Fibroblast of mammary gland (primary cell): Measurements from ENCODE around the gene LRBA.
"Not testable (repeated sequence)": the region's sequence is repeated elsewhere in the genome, so short reads cannot be mapped to it uniquely, and the experiment has no call there.

Experiments
- DNase-seq: peaks from one replicate; pipeline ENCODE4 v3.0.0-alpha.2; 2010; ENCODE audit warnings: low read depth
- H3K4me3 ChIP-seq: 2 replicates; pipeline ENCODE4 v1.5.1; 2011; ENCODE audit warnings: low read depth, mild to moderate bottlenecking, low read length, moderate library complexity; ENCODE audit not compliant: control insufficient read depth
- TF ChIP-seq, protein P1 (sequence below): conservative IDR thresholded peaks from 2 replicates; pipeline ENCODE4 v1.5.1; 2011; ENCODE audit warnings: low read depth, low read length, inconsistent platforms; ENCODE audit not compliant: control insufficient read depth, insufficient read depth

LRBA gene

DNA sequence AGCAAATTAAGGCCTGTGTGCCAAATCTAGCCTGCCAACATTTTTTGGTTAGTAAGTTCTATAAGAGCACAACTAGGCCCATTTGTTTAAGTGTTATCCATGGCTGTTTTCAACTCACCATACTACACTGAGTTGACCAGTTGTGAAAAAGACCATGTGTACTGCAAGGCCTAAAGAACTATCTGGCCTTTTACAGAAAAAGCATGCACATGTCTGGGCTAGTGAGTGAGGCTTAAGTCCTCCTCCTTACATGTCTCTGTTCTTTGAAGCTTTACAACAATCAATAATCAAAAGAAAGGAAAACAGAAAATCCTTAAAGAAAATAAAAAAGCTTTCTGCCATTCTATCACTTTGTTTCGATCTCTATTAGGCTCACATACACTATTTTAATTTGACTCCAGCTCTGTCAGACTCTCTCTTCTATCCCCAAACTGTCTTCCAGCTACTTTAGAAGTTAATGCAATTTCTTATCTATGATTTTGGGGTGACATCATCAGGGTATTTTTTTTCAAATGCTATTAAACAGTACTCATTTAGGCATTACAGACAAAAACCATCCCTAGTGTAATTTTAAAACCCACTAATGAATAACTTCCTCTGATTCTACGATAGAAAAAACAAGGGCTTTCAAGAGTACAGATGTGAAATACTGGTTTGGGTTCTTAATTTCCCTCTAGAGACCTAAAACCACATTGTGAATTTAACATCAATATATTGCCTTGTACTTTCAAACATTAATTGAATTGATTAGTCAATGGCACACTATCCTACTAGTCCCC is 271.3 kb downstream of the LRBA start:
- H3K4me3 ChIP-seq = no peak overlapping the region
- DNase-seq = peak; percentile 16
- TF ChIP-seq, protein P1, sequence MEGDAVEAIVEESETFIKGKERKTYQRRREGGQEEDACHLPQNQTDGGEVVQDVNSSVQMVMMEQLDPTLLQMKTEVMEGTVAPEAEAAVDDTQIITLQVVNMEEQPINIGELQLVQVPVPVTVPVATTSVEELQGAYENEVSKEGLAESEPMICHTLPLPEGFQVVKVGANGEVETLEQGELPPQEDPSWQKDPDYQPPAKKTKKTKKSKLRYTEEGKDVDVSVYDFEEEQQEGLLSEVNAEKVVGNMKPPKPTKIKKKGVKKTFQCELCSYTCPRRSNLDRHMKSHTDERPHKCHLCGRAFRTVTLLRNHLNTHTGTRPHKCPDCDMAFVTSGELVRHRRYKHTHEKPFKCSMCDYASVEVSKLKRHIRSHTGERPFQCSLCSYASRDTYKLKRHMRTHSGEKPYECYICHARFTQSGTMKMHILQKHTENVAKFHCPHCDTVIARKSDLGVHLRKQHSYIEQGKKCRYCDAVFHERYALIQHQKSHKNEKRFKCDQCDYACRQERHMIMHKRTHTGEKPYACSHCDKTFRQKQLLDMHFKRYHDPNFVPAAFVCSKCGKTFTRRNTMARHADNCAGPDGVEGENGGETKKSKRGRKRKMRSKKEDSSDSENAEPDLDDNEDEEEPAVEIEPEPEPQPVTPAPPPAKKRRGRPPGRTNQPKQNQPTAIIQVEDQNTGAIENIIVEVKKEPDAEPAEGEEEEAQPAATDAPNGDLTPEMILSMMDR = no peak

DNA sequence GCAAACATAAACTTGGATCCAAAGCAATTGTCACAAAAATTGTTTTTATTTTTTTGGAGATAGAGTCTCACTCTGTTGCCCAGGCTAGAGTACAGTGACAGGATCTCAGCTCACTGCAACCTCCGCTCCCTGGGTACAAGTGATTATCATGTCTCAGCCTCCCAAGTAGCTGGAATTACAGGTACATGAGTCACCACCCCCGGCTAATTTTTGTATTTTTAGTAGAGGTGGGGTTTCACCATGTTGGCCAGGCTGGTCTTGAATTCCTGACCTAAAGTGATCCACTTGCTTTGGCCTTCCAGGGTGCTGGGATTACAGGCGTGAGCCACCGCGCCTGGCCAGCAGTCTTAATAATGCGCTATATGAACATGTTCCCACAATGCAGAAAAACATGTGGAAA is 272.2 kb downstream of the LRBA start:
- not testable (repeated sequence) for H3K4me3 ChIP-seq, DNase-seq

GRCh38 chr4:150739591-150739990 is 275.5 kb downstream of the LRBA start:
- TF ChIP-seq, protein P1 = no peak
- no peak for DNase-seq
- no peak overlapping the region for H3K4me3 ChIP-seq

- DNase-seq = no peak
- H3K4me3 ChIP-seq = no peak overlapping the region
- TF ChIP-seq, protein P1 = no peak
These were observed 289.0 kb downstream of the LRBA start for GRCh38 chr4:150725957-150726523.

- H3K4me3 ChIP-seq = no peak overlapping the region
- no peak for DNase-seq
- TF ChIP-seq, protein P1 = no peak
These were observed 291.2 kb downstream of the LRBA start for GRCh38 chr4:150723727-150724411.

DNA sequence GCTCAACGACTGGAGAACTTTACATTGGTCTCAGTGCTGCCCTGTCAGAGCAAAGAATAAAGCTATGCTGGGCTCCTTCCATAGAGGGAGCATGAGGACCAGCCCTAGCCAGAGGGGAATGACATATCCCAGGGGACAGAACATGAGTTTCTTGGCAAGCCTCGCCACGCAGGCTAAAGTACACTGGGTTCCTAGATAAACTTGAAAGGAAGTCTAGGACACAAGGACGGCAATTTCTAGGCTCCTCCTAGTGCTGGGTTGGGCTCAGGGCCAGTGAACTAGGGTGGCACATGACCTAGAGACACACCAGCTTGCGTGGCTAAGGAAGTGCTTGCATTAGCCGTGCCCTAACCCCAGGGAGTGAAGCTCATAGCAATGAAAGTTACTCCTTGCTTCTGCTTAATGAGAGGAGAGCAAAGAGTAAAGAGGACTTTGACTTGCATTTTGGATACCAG is 292.1 kb downstream of the LRBA start:
- TF ChIP-seq, protein P1 = peak; percentile 12
- DNase-seq = peak; percentile 55
- no peak overlapping the region for H3K4me3 ChIP-seq

DNA sequence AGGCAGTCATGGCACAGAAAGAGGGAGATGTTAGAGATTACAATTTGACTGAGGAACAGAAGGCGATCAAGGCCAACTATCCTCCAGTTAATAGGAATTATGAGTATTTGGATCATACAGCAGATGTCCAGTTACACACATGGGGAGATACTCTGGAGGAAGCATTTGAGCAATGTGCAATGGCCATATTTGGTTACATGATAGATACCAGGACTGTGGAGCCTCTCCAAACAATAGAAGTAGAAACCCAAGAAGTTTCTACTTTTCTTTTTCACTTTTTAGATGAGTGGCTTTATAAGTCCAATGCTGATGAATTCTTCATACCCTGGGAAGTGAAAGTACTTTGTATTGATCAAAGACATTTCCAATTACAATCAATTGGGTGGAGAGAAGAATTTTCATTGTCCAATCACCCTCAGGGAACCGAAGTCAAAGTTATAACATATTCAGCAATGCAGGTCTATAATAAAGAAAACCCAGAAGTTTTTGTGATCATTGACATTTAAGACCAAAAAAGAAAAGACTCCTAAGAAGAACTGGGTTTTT is 294.0 kb downstream of the LRBA start:
- TF ChIP-seq, protein P1 = no peak
- no peak for DNase-seq
- H3K4me3 ChIP-seq = no peak overlapping the region
